ENCODE results near the gene REG1A.

Gene REG1A, protein sequence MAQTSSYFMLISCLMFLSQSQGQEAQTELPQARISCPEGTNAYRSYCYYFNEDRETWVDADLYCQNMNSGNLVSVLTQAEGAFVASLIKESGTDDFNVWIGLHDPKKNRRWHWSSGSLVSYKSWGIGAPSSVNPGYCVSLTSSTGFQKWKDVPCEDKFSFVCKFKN

DNA sequence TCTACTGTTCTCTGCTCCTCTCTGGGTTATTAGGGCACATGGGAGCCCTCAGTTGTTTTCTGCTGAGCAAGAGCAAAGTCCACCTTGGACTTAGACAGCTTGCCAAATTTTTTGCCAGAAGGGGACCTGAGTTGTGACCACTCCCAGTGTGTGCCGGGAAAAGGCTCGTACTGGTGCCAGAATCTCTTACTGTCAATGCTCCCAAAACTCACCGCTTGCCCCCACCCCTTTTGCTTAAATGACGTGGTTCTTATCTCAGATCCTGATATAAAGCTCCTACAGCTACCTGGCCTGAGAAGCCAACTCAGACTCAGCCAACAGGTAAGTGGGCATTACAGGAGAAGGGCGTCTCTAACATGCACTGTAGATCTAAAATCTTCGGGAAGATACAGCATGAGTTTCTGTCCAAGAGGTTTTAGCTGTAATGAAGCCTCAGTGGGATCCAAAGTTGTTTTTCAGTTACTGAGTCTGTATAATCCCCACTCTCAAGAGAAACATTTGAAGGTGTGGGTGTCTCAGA is at the start of gene REG1A:
TSS of gene REG1A (plus strand) at position 295 of the 520 bp plus-strand sequence. CDS start 374 bp downstream, outside the sequence.
- DNase-seq, result no peak

- DNase-seq, result no peak
Observed at GRCh38 chr2:79071078-79071477, 49.2 kb upstream of the REG1A start.

- DNase-seq, result no peak
Observed at GRCh38 chr2:79082987-79083386, 37.3 kb upstream of the REG1A start.

DNA sequence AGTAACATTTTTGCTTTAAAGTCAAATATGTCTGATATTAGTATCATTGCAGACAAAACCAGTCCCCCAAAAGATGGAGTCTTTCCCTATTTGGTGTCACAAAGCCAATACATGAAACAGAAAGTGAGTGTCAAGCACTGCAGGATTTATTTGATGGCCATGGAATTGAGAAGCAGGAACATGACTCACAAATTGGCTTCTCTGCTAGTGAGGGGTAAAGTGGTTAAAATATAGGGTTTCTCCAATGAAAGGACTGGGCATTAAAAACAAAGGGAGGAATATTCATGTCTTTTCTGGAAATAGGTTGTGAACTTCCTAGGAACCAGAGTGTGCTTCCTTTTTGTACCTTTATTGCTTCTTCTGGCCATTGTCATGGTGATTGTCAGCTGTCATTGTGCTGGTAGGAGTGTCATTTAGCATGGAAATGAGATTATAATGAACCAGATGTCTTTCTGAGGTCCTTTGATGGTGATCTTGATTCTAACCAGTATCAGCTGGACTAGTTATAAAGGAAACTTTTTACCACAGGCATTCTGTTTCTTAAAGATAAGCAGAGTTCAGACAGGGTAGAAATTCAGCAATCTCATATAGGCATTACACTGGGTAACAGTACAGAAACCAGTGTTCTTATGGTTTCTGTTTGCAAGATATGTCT is 36.6 kb upstream of the REG1A start:
- DNase-seq, result no peak

DNA sequence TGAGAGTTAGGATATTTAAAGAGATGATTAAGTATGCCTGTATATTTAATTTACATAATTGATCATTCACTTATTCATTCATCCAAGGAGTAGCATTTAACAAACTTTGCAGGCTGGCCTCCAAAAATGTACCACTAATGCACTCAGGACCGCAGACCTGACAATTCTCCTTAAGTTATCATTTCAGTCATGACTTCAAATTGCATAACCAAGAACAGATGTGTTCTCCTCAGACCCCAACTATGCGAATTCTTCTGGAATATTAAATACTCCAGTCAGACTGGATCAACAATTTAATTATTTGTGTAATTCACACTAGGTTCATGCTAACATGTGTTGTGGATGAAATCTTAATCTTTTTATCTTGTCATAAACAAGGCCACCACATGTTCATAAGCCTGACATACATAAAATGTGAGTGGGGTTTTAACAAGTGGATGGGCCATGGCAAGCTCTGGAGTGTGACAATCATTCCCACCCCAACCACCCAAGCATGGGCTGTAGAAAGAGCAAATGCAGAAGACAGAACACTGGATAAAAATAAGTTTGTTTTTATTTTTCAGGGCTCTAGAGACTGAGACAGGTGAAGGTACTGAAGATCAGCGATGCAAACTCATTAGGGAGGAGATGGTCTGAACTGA is 35.7 kb upstream of the REG1A start:
- DNase-seq, result no peak

DNA sequence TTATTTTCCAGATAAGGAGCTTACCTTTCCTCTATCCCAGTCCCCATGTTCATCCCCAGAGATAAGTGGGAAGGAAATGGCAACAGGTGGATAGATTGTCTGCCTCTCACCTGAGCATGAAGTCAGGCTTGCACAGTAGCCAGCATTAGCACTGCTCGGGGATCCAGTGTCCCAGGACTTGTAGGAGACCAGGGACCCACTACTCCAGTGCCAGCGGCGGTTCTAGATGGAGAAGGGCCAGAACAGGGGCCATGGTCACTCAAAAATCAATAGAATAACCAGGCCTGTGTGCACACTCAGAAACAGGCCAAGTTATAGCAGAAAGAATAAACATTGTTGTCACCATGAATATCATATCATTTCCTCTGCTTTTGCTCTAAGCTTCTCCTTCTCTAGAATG is 34.9 kb upstream of the REG1A start:
- DNase-seq, result no peak

- no peak for DNase-seq
Observed at GRCh38 chr2:79086255-79086654, 34.0 kb upstream of the REG1A start.

- DNase-seq, result no peak
Observed at GRCh38 chr2:79087785-79088364, 32.4 kb upstream of the REG1A start, which contains the start of gene REG1B. REG1B (minus strand) TSS chr2:79087993; CDS start chr2:79087612, 381 bp downstream.

GRCh38 chr2:79090693-79091092 is 29.6 kb upstream of the REG1A start:
- no peak for DNase-seq

DNA sequence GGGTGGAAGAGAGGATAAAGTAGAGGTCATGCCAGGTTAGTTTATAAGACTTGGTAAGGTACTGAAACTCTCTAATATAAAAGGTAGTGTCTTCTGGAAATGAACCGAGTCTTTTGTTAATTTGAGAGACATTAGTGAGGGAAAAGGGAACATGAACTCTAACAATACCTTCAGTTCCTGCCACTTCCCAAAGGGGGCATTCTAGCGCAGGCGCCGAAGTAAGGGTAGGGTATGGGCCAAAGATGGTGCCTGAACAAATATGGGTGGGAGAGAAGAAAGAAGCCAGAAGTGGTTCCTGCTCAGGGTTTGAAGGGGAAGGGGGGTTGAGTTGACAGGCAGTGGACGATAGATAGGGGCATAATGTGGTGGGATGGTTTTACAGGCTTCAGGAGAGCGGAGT is 22.4 kb upstream of the REG1A start:
- no peak for DNase-seq

- DNase-seq, result no peak
Observed at GRCh38 chr2:79099140-79099686, 21.1 kb upstream of the REG1A start.

- no peak for DNase-seq
Observed at GRCh38 chr2:79100285-79100684, 20.0 kb upstream of the REG1A start.

DNA sequence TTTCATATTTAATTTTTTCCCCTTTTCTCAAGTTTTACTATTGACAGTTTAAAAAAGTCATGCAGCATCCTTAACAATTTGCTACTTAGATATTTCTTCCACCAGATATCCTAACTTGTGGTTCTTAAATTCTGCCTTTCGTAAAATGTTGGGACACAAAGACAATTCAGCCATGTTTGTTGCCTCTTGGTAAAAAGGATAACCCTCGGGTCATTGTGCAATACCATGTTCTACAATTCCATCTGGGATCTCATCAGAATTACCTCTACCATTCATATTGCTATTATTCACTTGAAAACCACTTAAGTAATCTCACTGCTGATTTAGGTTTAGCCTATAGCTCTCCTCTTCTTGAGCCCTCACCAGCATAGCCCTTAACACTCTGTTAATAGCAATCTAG is 19.3 kb upstream of the REG1A start:
- DNase-seq, result no peak

- no peak for DNase-seq
Observed at GRCh38 chr2:79103214-79103613, 17.1 kb upstream of the REG1A start.

GRCh38 chr2:79105259-79105658 is 15.0 kb upstream of the REG1A start:
- DNase-seq, result no peak

DNA sequence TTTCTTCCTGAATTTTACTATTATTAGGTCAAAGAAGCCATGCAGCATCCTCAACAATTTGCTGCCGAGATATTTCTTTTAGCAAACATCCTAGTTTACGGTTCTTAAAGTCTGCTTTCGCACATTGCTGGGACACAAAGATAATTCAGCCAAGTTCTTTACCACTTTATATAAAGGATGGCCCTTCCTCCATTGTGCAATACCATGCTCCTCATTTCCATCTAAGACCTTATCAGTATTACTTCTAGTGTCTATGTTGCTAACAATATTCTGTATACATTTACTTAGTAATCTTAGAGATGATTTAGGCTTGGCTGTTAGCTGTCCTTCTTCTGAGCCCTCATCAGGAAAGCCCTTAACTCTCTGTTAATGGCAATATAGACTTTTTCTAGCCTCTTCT is 8.0 kb upstream of the REG1A start:
- no peak for DNase-seq

- DNase-seq, result no peak
Observed at GRCh38 chr2:79114797-79115494, 5.3 kb upstream of the REG1A start.

DNA sequence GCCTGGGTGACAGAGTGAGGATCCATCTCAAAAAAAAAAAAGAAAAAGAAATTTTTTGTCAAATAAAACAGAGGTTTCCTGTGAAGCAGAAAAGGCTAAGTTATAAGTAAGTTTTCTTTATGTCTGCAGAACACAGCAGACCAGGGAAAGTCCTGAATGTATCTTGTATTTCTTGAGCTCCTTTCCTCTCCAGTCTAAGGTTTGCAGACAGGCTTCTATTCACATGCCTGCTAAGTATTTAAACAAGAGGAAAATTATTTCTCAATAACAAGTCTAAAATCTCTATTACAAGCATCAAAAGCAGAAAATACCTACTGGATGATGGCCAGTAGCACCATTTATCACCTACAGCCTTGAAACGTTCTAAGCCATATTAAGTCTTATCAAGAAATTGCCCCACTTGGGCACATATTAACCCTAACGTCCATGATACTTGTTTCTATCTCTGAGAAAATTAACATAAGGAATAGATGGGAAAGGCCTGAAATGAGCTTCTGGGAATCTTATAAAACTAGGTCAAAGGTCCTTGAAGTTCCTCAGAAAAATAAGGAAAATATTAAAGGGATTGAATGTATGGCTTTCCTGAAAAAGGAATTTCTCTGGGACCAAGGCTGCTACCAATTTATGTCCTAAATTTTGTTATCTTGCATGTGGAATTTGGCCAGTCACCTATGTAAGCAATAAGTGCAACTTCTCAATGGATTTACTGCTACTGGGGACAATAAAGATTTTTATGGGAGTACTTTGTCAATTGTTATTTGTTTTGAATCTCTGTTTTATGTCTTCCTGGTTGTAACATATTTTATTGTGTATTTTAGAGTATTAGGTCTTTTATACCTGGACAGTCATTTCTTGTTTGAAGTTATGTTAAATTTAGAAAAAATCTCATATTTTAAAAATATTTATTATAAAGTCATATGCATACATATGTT is 3.0 kb upstream of the REG1A start:
- no peak for DNase-seq

DNA sequence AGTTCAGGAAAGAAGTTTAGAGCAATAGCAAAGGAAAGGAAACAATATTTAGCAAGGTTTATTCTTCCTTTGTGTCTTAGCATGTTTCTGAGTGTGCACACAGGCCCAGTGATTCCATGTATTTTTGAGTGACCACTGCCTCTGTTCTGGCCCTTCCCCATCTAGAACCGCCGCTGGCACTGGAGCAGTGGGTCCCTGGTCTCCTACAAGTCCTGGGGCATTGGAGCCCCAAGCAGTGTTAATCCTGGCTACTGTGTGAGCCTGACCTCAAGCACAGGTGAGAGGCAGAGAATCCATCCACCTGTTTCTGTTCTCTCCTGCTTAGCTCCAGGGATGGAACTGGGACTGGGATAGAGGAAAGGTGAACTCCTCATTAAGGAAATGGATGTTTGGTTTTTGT is 2.4 kb downstream of the REG1A start:
- DNase-seq, result no peak

DNA sequence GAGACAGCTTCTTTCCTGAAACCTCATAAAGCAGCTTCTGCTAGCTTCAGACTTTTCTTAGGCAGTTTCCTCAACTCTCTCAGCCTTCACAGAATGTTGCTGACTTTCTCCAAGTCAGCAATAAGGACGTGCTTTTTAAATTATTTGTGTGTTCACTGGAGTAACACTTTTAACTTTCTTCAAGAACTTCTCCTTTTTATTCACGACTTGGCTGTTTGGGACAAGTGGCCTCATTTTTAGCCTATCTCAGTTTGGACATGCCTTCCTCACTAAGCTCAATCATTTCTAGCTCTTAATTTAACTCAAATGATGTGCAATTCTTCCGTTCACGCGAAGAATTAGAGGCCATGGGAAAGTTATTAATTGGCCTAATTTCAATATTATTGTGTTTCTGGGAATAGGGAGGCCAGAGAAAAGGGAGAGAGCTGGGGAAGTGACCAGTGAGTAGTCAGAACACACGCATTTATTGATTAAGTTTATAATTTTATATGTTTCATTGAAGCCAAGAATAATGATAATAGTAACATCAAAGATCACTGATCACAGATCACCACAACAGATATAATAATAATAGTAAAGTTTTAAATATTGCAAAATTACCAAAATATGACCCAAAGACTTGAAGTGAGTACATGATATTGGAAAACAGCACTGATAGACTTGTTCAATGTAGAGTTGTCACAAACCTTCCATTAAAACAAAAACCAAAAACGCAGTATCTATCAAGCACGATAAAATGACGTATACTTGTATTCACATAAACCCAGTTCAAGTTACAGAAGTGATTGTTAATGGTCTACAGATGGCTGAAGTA is 4.8 kb downstream of the REG1A start:
- no peak for DNase-seq

GRCh38 chr2:79125721-79125985 is 5.4 kb downstream of the REG1A start:
- no peak for DNase-seq

Data from suppressor macrophage treated with lipopolysaccharide for 4 hours (primary cell).